ENCODE data around the gene TSEN15.
A peak's percentile ranks its signal among the peaks of the same experiment; 100 is the strongest.

TSEN15 gene

GRCh38 chr1:184051485-184052193, at the start of gene TSEN15:
TSEN15 (plus strand) TSS chr1:184051730; CDS start chr1:184051756, 26 bp downstream.
- peaks cover 10% of the 10 kb centered on the region for H3K36me3 ChIP-seq (ENCODE audit: insufficient read depth, low read length)
- H3K4me1 ChIP-seq (ENCODE audit: insufficient read depth, low read length), result peaks cover 3% of the 10 kb centered on the region
- H3K4me3 ChIP-seq (ENCODE audit: low read length), result peak within 1 kb of the TSS; percentile 92
- H2AFZ ChIP-seq (ENCODE audit: low read depth, low read length), result peak within 1 kb of the TSS; percentile 90
- no peaks in the 10 kb centered on the region for H3K27me3 ChIP-seq (ENCODE audit: insufficient read depth, low read length)
- H3K9me3 ChIP-seq (ENCODE audit: low read length), result peaks cover 3% of the 10 kb centered on the region

GRCh38 chr1:184002071-184002470, 49.5 kb upstream of the TSEN15 start:
- Histone ChIP-seq H3K27me3 (ENCODE audit: insufficient read depth, low read length) (no peaks in the 10 kb centered on the region), H3K9me3 (ENCODE audit: low read length) (no peaks in the 10 kb centered on the region), H3K4me1 (ENCODE audit: insufficient read depth, low read length) (peaks cover 9% of the 10 kb centered on the region)

GRCh38 chr1:184004935-184005334, 46.6 kb upstream of the TSEN15 start:
- no peaks in the 10 kb centered on the region for H3K27me3 ChIP-seq (ENCODE audit: insufficient read depth, low read length)
- no peak overlapping the region for H3K4me3 ChIP-seq (ENCODE audit: low read length)
- peaks cover 9% of the 10 kb centered on the region for H3K4me1 ChIP-seq (ENCODE audit: insufficient read depth, low read length)
- no peaks in the 10 kb centered on the region for H3K9me3 ChIP-seq (ENCODE audit: low read length)
- H2AFZ ChIP-seq (ENCODE audit: low read depth, low read length), result no peak overlapping the region
- H3K36me3 ChIP-seq (ENCODE audit: insufficient read depth, low read length), result no peaks in the 10 kb centered on the region

More at GRCh38 chr1:184002071-184002470, 49.5 kb upstream of the TSEN15 start:
- no peak overlapping the region for H3K4me3 ChIP-seq (ENCODE audit: low read length)
- H3K36me3 ChIP-seq (ENCODE audit: insufficient read depth, low read length), result no peaks in the 10 kb centered on the region
- no peak overlapping the region for H2AFZ ChIP-seq (ENCODE audit: low read depth, low read length)

- H3K9me3 ChIP-seq (ENCODE audit: low read length), result no peaks in the 10 kb centered on the region
- H3K4me1 ChIP-seq (ENCODE audit: insufficient read depth, low read length), result peaks cover 9% of the 10 kb centered on the region
- H2AFZ ChIP-seq (ENCODE audit: low read depth, low read length), result no peak overlapping the region
- no peaks in the 10 kb centered on the region for H3K36me3 ChIP-seq (ENCODE audit: insufficient read depth, low read length)
- H3K4me3 ChIP-seq (ENCODE audit: low read length), result no peak overlapping the region
- H3K27me3 ChIP-seq (ENCODE audit: insufficient read depth, low read length), result no peaks in the 10 kb centered on the region
Measured at GRCh38 chr1:184005506-184005905, 46.0 kb upstream of the TSEN15 start.

DNA sequence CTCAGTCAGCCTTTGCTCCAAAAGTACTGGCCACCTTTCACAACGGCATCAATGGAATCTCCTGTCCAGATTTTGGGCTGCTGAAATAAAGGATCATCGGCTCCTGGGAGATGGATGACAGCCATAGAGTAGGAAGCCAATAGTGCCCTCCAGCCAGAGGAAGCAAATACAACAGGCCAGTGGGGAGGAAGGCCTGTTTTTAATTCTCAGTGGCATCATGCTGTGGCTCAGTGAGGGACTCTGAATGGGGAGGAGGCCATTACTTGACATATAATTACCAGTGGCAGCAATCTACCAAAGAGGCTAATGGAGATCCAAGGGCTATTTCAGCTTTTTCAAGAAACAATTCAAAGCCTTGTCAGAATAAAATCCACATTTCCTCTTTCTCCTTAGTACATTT, 40.7 kb upstream of the TSEN15 start:
- Histone ChIP-seq H2AFZ (ENCODE audit: low read depth, low read length) (no peak overlapping the region), H3K4me3 (ENCODE audit: low read length) (no peak overlapping the region), H3K9me3 (ENCODE audit: low read length) (no peaks in the 10 kb centered on the region), H3K4me1 (ENCODE audit: insufficient read depth, low read length) (no peaks in the 10 kb centered on the region), H3K36me3 (ENCODE audit: insufficient read depth, low read length) (no peaks in the 10 kb centered on the region), H3K27me3 (ENCODE audit: insufficient read depth, low read length) (no peaks in the 10 kb centered on the region)

DNA sequence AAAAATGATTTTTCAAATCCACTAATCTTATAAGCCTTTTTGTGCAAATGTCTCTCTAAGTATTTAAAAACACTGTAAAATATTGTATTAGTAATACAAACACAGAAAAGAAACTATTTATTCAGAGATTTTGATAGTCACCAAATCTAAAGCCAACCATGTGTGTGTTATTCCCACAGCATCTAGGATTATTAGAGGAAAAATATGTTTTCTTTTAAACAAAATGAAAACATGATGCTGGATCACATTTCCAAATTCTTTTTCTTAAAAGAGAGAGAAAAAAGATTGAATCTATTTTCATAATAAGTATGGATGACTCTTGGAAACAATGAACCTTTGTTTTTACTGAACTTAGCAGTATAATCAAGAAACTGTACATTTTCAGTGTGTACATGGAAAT, 39.3 kb upstream of the TSEN15 start:
- H2AFZ ChIP-seq (ENCODE audit: low read depth, low read length), result no peak overlapping the region
- H3K4me1 ChIP-seq (ENCODE audit: insufficient read depth, low read length), result no peaks in the 10 kb centered on the region
- no peaks in the 10 kb centered on the region for H3K27me3 ChIP-seq (ENCODE audit: insufficient read depth, low read length)
- no peak overlapping the region for H3K4me3 ChIP-seq (ENCODE audit: low read length)
- no peaks in the 10 kb centered on the region for H3K36me3 ChIP-seq (ENCODE audit: insufficient read depth, low read length)
- no peaks in the 10 kb centered on the region for H3K9me3 ChIP-seq (ENCODE audit: low read length)

- Histone ChIP-seq H3K4me1 (ENCODE audit: insufficient read depth, low read length) (peaks cover 3% of the 10 kb centered on the region), H2AFZ (ENCODE audit: low read depth, low read length) (no peak overlapping the region), H3K27me3 (ENCODE audit: insufficient read depth, low read length) (no peaks in the 10 kb centered on the region), H3K4me3 (ENCODE audit: low read length) (no peak overlapping the region), H3K36me3 (ENCODE audit: insufficient read depth, low read length) (no peaks in the 10 kb centered on the region), H3K9me3 (ENCODE audit: low read length) (no peaks in the 10 kb centered on the region)
Measured at GRCh38 chr1:184014271-184014670, 37.3 kb upstream of the TSEN15 start.

DNA sequence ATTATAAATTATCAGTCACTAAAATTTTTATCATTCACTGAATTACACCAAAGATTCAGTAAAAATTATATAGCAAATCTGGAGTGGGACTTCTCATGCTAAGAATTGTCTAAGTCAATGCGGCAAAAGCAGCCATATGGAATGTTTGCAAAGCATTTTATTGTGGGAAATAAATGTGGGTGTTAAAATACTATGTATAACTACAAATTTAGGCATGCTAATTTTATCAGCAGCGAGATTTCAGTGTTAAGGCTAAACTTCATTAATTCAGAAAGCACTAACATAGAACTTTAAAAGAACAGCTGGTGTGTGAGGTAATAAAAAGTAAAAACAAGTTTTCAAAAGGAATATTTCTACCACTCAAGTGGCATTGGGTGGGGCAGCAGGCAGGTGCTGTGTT, 35.4 kb upstream of the TSEN15 start:
- Histone ChIP-seq H3K36me3 (ENCODE audit: insufficient read depth, low read length) (no peaks in the 10 kb centered on the region), H2AFZ (ENCODE audit: low read depth, low read length) (no peak overlapping the region), H3K27me3 (ENCODE audit: insufficient read depth, low read length) (no peaks in the 10 kb centered on the region), H3K4me1 (ENCODE audit: insufficient read depth, low read length) (peaks cover 3% of the 10 kb centered on the region), H3K4me3 (ENCODE audit: low read length) (no peak overlapping the region), H3K9me3 (ENCODE audit: low read length) (no peaks in the 10 kb centered on the region)

GRCh38 chr1:184017306-184017705, 34.2 kb upstream of the TSEN15 start:
- Histone ChIP-seq H3K27me3 (ENCODE audit: insufficient read depth, low read length) (no peaks in the 10 kb centered on the region), H3K36me3 (ENCODE audit: insufficient read depth, low read length) (no peaks in the 10 kb centered on the region), H3K4me1 (ENCODE audit: insufficient read depth, low read length) (peaks cover 3% of the 10 kb centered on the region), H2AFZ (ENCODE audit: low read depth, low read length) (no peak overlapping the region), H3K4me3 (ENCODE audit: low read length) (no peak overlapping the region), H3K9me3 (ENCODE audit: low read length) (no peaks in the 10 kb centered on the region)

DNA sequence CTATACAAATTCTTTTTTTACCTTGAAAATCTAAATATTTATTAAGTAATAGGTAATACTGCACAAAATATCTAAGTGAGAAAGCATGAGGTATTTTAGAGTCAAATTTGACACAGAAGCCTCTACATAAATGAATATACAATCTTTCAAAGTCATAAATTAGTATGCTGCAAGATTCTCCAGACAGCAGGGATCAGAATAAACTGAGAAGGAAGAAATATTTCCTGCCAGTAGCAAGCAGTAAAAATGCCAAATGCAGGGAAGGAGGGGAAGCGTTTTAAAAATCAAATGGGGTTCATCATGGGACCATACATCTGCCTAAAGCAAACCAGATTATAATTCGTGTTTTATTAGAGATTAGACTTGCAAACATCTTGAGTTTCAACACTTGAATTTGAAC, 32.9 kb upstream of the TSEN15 start:
- no peaks in the 10 kb centered on the region for H3K9me3 ChIP-seq (ENCODE audit: low read length)
- H3K36me3 ChIP-seq (ENCODE audit: insufficient read depth, low read length), result no peaks in the 10 kb centered on the region
- H3K4me3 ChIP-seq (ENCODE audit: low read length), result no peak overlapping the region
- H2AFZ ChIP-seq (ENCODE audit: low read depth, low read length), result no peak overlapping the region
- H3K27me3 ChIP-seq (ENCODE audit: insufficient read depth, low read length), result no peaks in the 10 kb centered on the region
- H3K4me1 ChIP-seq (ENCODE audit: insufficient read depth, low read length), result peaks cover 3% of the 10 kb centered on the region

GRCh38 chr1:184019069-184019468, 32.5 kb upstream of the TSEN15 start:
- no peak overlapping the region for H2AFZ ChIP-seq (ENCODE audit: low read depth, low read length)
- peaks cover 3% of the 10 kb centered on the region for H3K4me1 ChIP-seq (ENCODE audit: insufficient read depth, low read length)
- H3K36me3 ChIP-seq (ENCODE audit: insufficient read depth, low read length), result no peaks in the 10 kb centered on the region
- no peaks in the 10 kb centered on the region for H3K27me3 ChIP-seq (ENCODE audit: insufficient read depth, low read length)
- H3K4me3 ChIP-seq (ENCODE audit: low read length), result no peak overlapping the region
- no peaks in the 10 kb centered on the region for H3K9me3 ChIP-seq (ENCODE audit: low read length)

DNA sequence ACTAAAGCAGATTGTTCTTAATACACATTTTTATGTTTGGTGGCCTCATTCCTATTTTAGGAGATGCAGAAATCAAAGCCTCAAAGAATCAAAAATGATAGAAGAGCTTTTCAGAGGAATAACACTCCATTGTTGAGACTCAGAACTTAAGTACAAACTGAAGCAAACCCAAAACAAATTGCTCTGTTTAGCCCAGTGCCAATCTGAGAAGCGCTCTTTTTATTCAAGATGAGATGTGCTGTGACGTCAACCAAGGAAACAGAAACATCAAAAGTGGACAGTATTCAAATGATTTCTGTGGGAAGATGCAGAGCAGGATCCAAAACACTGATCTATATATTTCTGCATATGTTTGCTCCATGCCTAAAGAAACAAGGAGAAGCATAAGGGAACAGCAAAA, 32.0 kb upstream of the TSEN15 start:
- peaks cover 3% of the 10 kb centered on the region for H3K4me1 ChIP-seq (ENCODE audit: insufficient read depth, low read length)
- no peaks in the 10 kb centered on the region for H3K36me3 ChIP-seq (ENCODE audit: insufficient read depth, low read length)
- no peaks in the 10 kb centered on the region for H3K9me3 ChIP-seq (ENCODE audit: low read length)
- H3K27me3 ChIP-seq (ENCODE audit: insufficient read depth, low read length), result no peaks in the 10 kb centered on the region
- no peak overlapping the region for H2AFZ ChIP-seq (ENCODE audit: low read depth, low read length)
- no peak overlapping the region for H3K4me3 ChIP-seq (ENCODE audit: low read length)

DNA sequence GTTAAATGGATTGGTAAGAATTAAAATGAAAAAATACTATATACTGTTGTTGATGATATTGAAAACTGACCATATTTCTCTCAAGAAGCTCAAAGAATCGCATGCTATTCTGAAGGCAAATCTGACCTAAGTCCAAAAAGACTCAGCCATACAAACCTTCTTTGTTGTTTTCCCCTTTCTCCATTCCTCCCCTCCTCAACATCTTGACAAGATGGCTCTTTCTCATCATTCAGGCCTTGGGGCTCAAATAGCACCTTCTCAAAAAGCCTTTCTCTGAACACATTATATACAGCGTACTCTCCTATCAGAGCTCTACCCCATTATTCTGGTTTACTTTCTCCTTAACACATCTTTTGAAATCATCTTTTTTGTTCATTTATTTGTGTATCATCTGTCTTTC, 31.2 kb upstream of the TSEN15 start:
- H3K9me3 ChIP-seq (ENCODE audit: low read length), result no peaks in the 10 kb centered on the region
- no peaks in the 10 kb centered on the region for H3K27me3 ChIP-seq (ENCODE audit: insufficient read depth, low read length)
- H2AFZ ChIP-seq (ENCODE audit: low read depth, low read length), result no peak overlapping the region
- no peaks in the 10 kb centered on the region for H3K36me3 ChIP-seq (ENCODE audit: insufficient read depth, low read length)
- H3K4me3 ChIP-seq (ENCODE audit: low read length), result no peak overlapping the region
- peaks cover 10% of the 10 kb centered on the region for H3K4me1 ChIP-seq (ENCODE audit: insufficient read depth, low read length)

- H3K4me1 ChIP-seq (ENCODE audit: insufficient read depth, low read length), result peaks cover 13% of the 10 kb centered on the region
- no peak overlapping the region for H3K4me3 ChIP-seq (ENCODE audit: low read length)
- H3K9me3 ChIP-seq (ENCODE audit: low read length), result no peaks in the 10 kb centered on the region
- H2AFZ ChIP-seq (ENCODE audit: low read depth, low read length), result no peak overlapping the region
- H3K36me3 ChIP-seq (ENCODE audit: insufficient read depth, low read length), result no peaks in the 10 kb centered on the region
- no peaks in the 10 kb centered on the region for H3K27me3 ChIP-seq (ENCODE audit: insufficient read depth, low read length)
Measured at GRCh38 chr1:184020855-184021254, 30.7 kb upstream of the TSEN15 start.
